K562 (cell line): ENCODE data around the gene TIFAB. TPM values are rescaled to one million over a fixed set of nuclear protein-coding genes. Genes with fewer than 3 reads are reported as not detected.

ENCODE experiments used
- CBFB ChIP-seq: sonication (generic); formaldehyde crosslinking; IDR thresholded peaks from 2 replicates; pipeline ENCODE4 v1.4.0; 2020; ENCODE audit warnings: mild to moderate bottlenecking, missing genetic modification reagents
- EP300 ChIP-seq: IDR thresholded peaks from 2 replicates; pipeline ENCODE4 v1.6.1; 2012; ENCODE audit warnings: low read length, improper control_type of control experiment
- KLF16 ChIP-seq: IDR thresholded peaks from 2 replicates; pipeline ENCODE4 v1.6.1; 2016; ENCODE audit warnings: antibody characterized with exemption
- RBM34 ChIP-seq: fragments of 200-400 bp; formaldehyde crosslinking; IDR thresholded peaks from 2 replicates; pipeline ENCODE4 v1.6.1; 2018; ENCODE audit warnings: low read length, borderline replicate concordance; ENCODE audit not compliant: insufficient read depth
- RFX5 ChIP-seq: IDR thresholded peaks from 2 replicates; pipeline ENCODE4 v1.6.1; 2011; ENCODE audit warnings: low read depth, mild to moderate bottlenecking, improper control_type of control experiment, low read length
- RNF219 ChIP-seq: fragments of 250-450 bp; sonication (Bioruptor Pico); IDR thresholded peaks from 2 replicates; pipeline ENCODE4 v1.5.0; 2022; ENCODE audit warnings: mild to moderate bottlenecking
- STAT5B ChIP-seq: fragments of 250-450 bp; sonication (Bioruptor Pico); IDR thresholded peaks from 2 replicates; pipeline ENCODE4 v1.8.0; 2021; ENCODE audit warnings: mild to moderate bottlenecking, inconsistent platforms
- TAL1 ChIP-seq: fragments of 450-650 bp; IDR thresholded peaks from 2 replicates; pipeline ENCODE4 v1.6.1; 2016; ENCODE audit warnings: mild to moderate bottlenecking
- TEAD1 ChIP-seq, 2 experiments: fragments of 450-650 bp in 1 of 2; sonication (generic) in 1 of 2; formaldehyde crosslinking; IDR thresholded peaks; 2 replicates each; pipeline versions ENCODE4 v1.4.0 to v1.8.0; 2020 to 2022; ENCODE audit warnings: mild to moderate bottlenecking in 2 of 2, missing genetic modification reagents in 1 of 2
- ZNF174 ChIP-seq: fragments of 250-450 bp; sonication (Bioruptor Pico); IDR thresholded peaks from 2 replicates; pipeline ENCODE4 v1.4.0; 2020; ENCODE audit warnings: mild to moderate bottlenecking
- ZNF263 ChIP-seq: sonication (generic); formaldehyde crosslinking; IDR thresholded peaks from 2 replicates; pipeline ENCODE4 v1.8.0; 2022; ENCODE audit warnings: mild to moderate bottlenecking, missing genetic modification reagents, borderline replicate concordance
- ZNF318 ChIP-seq, 2 experiments: fragments of 450-650 bp; IDR thresholded peaks; 2 replicates each; pipeline ENCODE4 v1.6.1; 2016; ENCODE audit warnings: mild to moderate bottlenecking in 2 of 2, borderline replicate concordance in 1 of 2, low read depth in 1 of 2, moderate library complexity in 1 of 2
- ZNF41 ChIP-seq: fragments of 250-450 bp; sonication (Bioruptor Pico); conservative IDR thresholded peaks from 2 replicates; pipeline ENCODE4 v1.4.0; 2020; ENCODE audit warnings: mild to moderate bottlenecking
- ZNF512 ChIP-seq: IDR thresholded peaks from 2 replicates; pipeline ENCODE4 v1.6.1; 2016; ENCODE audit warnings: missing genetic modification characterization, missing compliant biosample characterization
- ZNF57 ChIP-seq: fragments of 450-650 bp; formaldehyde crosslinking; IDR thresholded peaks from 2 replicates; pipeline ENCODE4 v1.4.0; 2020; ENCODE audit warnings: mild to moderate bottlenecking, moderate library complexity
- polyA plus RNA-seq, 8 experiments: library from polyadenylated mRNA; depleted of rRNA in 4 of 8; stranded (reverse) in 5 of 8; unstranded in 3 of 8; fragments of >200 nt; fragmentation: Nextera tagmentation in 2 of 8; fragmentation: Illumina TruSeq in 1 of 8; extraction: Ambion mirVana in 2 of 8; extraction: Trizol in 1 of 8; gene quantifications; 2 replicates each; pipeline versions ENCODE4 v1.2.1 to v1.2.3, GENCODE V29; 2011 to 2014; ENCODE audit warnings: inconsistent platforms in 1 of 8, missing spikeins in 1 of 8
- total RNA-seq, 7 experiments: library from RNA; depleted of rRNA in 6 of 7; stranded (reverse); fragments of >200 nt in 6 of 7; fragmentation: Illumina TruSeq in 2 of 7; extraction: Trizol in 2 of 7; gene quantifications; 2 replicates each; pipeline versions ENCODE4 v1.2.1 to v1.2.3, GENCODE V29; 2011 to 2021; ENCODE audit warnings: low replicate concordance in 1 of 7

The TIFAB gene
- total and polyA plus RNA-seq, 9 of the 15 experiments (the other 6 are each of a cell fraction or from before 2014, with no cell fraction given), result not detected

- TF ChIP-seq ZNF512 (no peak), ZNF41 (no peak), RFX5 (no peak), TAL1 (no peak), ZNF318 (IDR thresholded peaks at IDR 0.05; ENCODE audit: borderline replicate concordance in 1 of 2, low read depth in 1 of 2) (no peak), EP300 (no peak), RBM34 (no peak), ZNF174 (CRISPR knock-in tag) (no peak), TEAD1 (CRISPR knock-in tag; IDR thresholded peaks at IDR 0.05) (peak in 1 of 2 experiments; percentile 45; a peak in 1 of 4 replicates), CBFB (CRISPR knock-in tag) (no peak), ZNF263 (CRISPR knock-in tag) (no peak), STAT5B (CRISPR knock-in tag) (no peak), RNF219 (CRISPR knock-in tag) (no peak), ZNF57 (no peak), KLF16 (peak; percentile 51)
Measured at GRCh38 chr5:135426102-135427082, 25.8 kb downstream of the TIFAB start (continued).
